GM23338 (cell line): Measurements from ENCODE around the gene FSHB. TPM values are rescaled to one million over a fixed set of nuclear protein-coding genes. Genes with fewer than 3 reads are reported as not detected.

ENCODE experiments used
- ATAC-seq: fragments of 200-7000 bp; cut with Tn5 transposase; 3 replicates; pipeline ENCODE4 v1.9.1; 2020
- DNase-seq: peaks from one replicate; pipeline ENCODE4 v3.0.0-alpha.2; 2015; ENCODE audit warnings: low spot score
- H2AFZ ChIP-seq: fragments of 200-600 bp; sonication (generic); 2 replicates; pipeline ENCODE4 v1.8.0; 2016; ENCODE audit warnings: antibody characterized with exemption, mild to moderate bottlenecking, moderate library complexity
- H3F3A ChIP-seq: fragments of 200-600 bp; sonication (generic); replicated peaks from 2 replicates; pipeline ENCODE4 v1.8.0; 2017; ENCODE audit warnings: antibody characterized with exemption, mixed run types, low read depth
- H3K27ac ChIP-seq: fragments of 200-600 bp; sonication (generic); 2 replicates; pipeline ENCODE4 v1.6.1; 2016; ENCODE audit warnings: low read depth
- H3K27me3 ChIP-seq: fragments of 200-600 bp; sonication (generic); 2 replicates; pipeline ENCODE4 v1.8.0; 2016; ENCODE audit warnings: mild to moderate bottlenecking, mixed run types, moderate library complexity; ENCODE audit not compliant: insufficient read depth
- H3K36me3 ChIP-seq: fragments of 200-600 bp; sonication (generic); 2 replicates; pipeline ENCODE4 v1.8.0; 2016; ENCODE audit warnings: mild to moderate bottlenecking; ENCODE audit not compliant: insufficient read depth
- H3K4me1 ChIP-seq: fragments of 200-600 bp; sonication (generic); 2 replicates; pipeline ENCODE4 v1.8.0; 2016; ENCODE audit warnings: mild to moderate bottlenecking, moderate library complexity; ENCODE audit not compliant: insufficient read depth
- H3K4me2 ChIP-seq: fragments of 200-600 bp; sonication (generic); 2 replicates; pipeline ENCODE4 v1.7.1; 2017; ENCODE audit warnings: mixed run types
- H3K4me3 ChIP-seq: fragments of 200-600 bp; sonication (generic); 2 replicates; pipeline ENCODE4 v1.6.1; 2016; ENCODE audit warnings: mixed run types
- H3K79me2 ChIP-seq: fragments of 200-600 bp; sonication (generic); replicated peaks from 2 replicates; pipeline ENCODE4 v1.8.0; 2017; ENCODE audit warnings: mild to moderate bottlenecking; ENCODE audit not compliant: insufficient read depth
- H3K9me2 ChIP-seq: fragments of 200-600 bp; sonication (generic); 2 replicates; pipeline ENCODE4 v1.8.0; 2017; ENCODE audit not compliant: insufficient read depth
- H4K20me1 ChIP-seq: fragments of 200-600 bp; sonication (generic); replicated peaks from 2 replicates; pipeline ENCODE4 v1.8.0; 2017; ENCODE audit warnings: mild to moderate bottlenecking; ENCODE audit not compliant: insufficient read depth
- H3K27ac Mint-ChIP-seq: 2 replicates; pipeline ENCODE4 v1.8.0; 2020; ENCODE audit warnings: inconsistent platforms, mild to moderate bottlenecking, moderate library complexity, mixed read lengths
- H3K27me3 Mint-ChIP-seq: 3 replicates; pipeline ENCODE4 v1.8.0; 2022; ENCODE audit warnings: low read depth, mild to moderate bottlenecking, moderate library complexity, mixed read lengths, inconsistent platforms; ENCODE audit not compliant: insufficient read depth, poor library complexity
- H3K36me3 Mint-ChIP-seq: 3 replicates; pipeline ENCODE4 v1.8.0; 2021; ENCODE audit warnings: low read depth, mild to moderate bottlenecking, inconsistent platforms, moderate library complexity, mixed read lengths
- H3K4me1 Mint-ChIP-seq: 3 replicates; pipeline ENCODE4 v1.8.0; 2020; ENCODE audit warnings: mild to moderate bottlenecking, inconsistent platforms, mixed read lengths
- H3K4me3 Mint-ChIP-seq: 3 replicates; pipeline ENCODE4 v1.8.0; 2021; ENCODE audit warnings: moderate library complexity, mild to moderate bottlenecking, inconsistent platforms, mixed read lengths
- H3K9me3 Mint-ChIP-seq: 3 replicates; pipeline ENCODE4 v1.8.0; 2020; ENCODE audit warnings: moderate library complexity, mild to moderate bottlenecking, inconsistent platforms, mixed read lengths
- CREB1 ChIP-seq: fragments of 250-450 bp; sonication (Bioruptor Pico); IDR thresholded peaks from 2 replicates; pipeline ENCODE4 v1.5.0; 2020; ENCODE audit warnings: low read depth, mild to moderate bottlenecking, moderate library complexity
- CTCF ChIP-seq, 2 experiments: fragments of 200-600 bp in 1 of 2; sonication (generic) in 1 of 2; conservative IDR thresholded peaks; 2 replicates each; pipeline versions ENCODE4 v1.5.1 to v1.6.1; 2016 to 2017; ENCODE audit warnings: antibody characterized with exemption in 2 of 2, low read depth in 2 of 2, mild to moderate bottlenecking in 2 of 2, moderate library complexity in 1 of 2
- EZH2 ChIP-seq: fragments of 200-600 bp; sonication (generic); IDR thresholded peaks from one replicate; pipeline ENCODE4 v1.8.0; 2017; ENCODE audit warnings: antibody characterized with exemption, mild to moderate bottlenecking, low read depth; ENCODE audit not compliant: unreplicated experiment
- EZH2phosphoT487 ChIP-seq: fragments of 200-600 bp; sonication (generic); IDR thresholded peaks from one replicate; pipeline ENCODE4 v1.8.1; 2018; ENCODE audit warnings: antibody characterized with exemption; ENCODE audit not compliant: unreplicated experiment
- JUNB ChIP-seq: IDR thresholded peaks from one replicate; pipeline ENCODE4 v1.6.1; 2016; ENCODE audit warnings: antibody characterized with exemption; ENCODE audit not compliant: unreplicated experiment
- NANOG ChIP-seq: IDR thresholded peaks from 2 replicates; pipeline ENCODE4 v1.6.1; 2016; ENCODE audit warnings: antibody characterized with exemption, borderline replicate concordance
- REST ChIP-seq: IDR thresholded peaks from one replicate; pipeline ENCODE4 v1.6.1; 2018; ENCODE audit warnings: antibody characterized with exemption; ENCODE audit not compliant: unreplicated experiment
- STAT1 ChIP-seq: IDR thresholded peaks from one replicate; pipeline ENCODE4 v1.6.1; 2016; ENCODE audit warnings: antibody characterized with exemption; ENCODE audit not compliant: unreplicated experiment
- ZNF114 ChIP-seq: fragments of 250-450 bp; sonication (Bioruptor Pico); IDR thresholded peaks from 2 replicates; pipeline ENCODE4 v1.5.0; 2020; ENCODE audit warnings: mild to moderate bottlenecking, moderate library complexity
- ZNF462 ChIP-seq: fragments of 250-450 bp; sonication (Bioruptor Pico); IDR thresholded peaks from 2 replicates; pipeline ENCODE4 v1.5.0; 2020; ENCODE audit warnings: mild to moderate bottlenecking, moderate library complexity
- polyA plus RNA-seq: library from polyadenylated mRNA; unstranded; fragments of >200 nt; fragmentation: Nextera tagmentation; extraction: Ambion mirVana; gene quantifications from 2 replicates; pipeline ENCODE4 v1.2.1, GENCODE V29; 2016
- total RNA-seq: library from RNA; depleted of rRNA; stranded (reverse); fragments of >200 nt; shearing (Covaris generic); gene quantifications from 2 replicates; pipeline ENCODE4 v1.2.3, GENCODE V29; 2014

Gene FSHB
- total and polyA plus RNA-seq, 2 experiments from 2014 or later, result not detected

GRCh38 chr11:30270671-30271070 lies 39.9 kb downstream of the FSHB start:
- Histone ChIP-seq H3K9me2 (no peaks in the 10 kb centered on the region), H3K36me3 (no peaks in the 10 kb centered on the region), H2AFZ (no peak overlapping the region), H3K27me3 (no peaks in the 10 kb centered on the region), H4K20me1 (no peaks in the 10 kb centered on the region), H3K27ac (no peak overlapping the region), H3K4me3 (no peak overlapping the region), H3K4me1 (no peaks in the 10 kb centered on the region), H3F3A (no peaks in the 10 kb centered on the region), H3K79me2 (no peaks in the 10 kb centered on the region), H3K4me2 (no peak overlapping the region)
- Mint-ChIP-seq H3K27me3 (peaks cover 2% of the 10 kb centered on the region), H3K9me3 (peaks cover 24% of the 10 kb centered on the region), H3K4me3 (no peak overlapping the region), H3K27ac (no peak overlapping the region), H3K36me3 (peaks cover 14% of the 10 kb centered on the region), H3K4me1 (no peaks in the 10 kb centered on the region)
- ATAC-seq, result no peak
- TF ChIP-seq CREB1, result no peak
- no peak for TF ChIP-seq EZH2
- DNase-seq, result no peak

- no peak overlapping the region for H2AFZ ChIP-seq
- Mint-ChIP-seq H3K9me3 (no peaks in the 10 kb centered on the region), H3K27ac (no peak overlapping the region), H3K4me3 (no peak overlapping the region), H3K36me3 (no peaks in the 10 kb centered on the region), H3K27me3 (no peaks in the 10 kb centered on the region), H3K4me1 (no peaks in the 10 kb centered on the region)
- H3K27ac ChIP-seq, result no peak overlapping the region
- H3F3A ChIP-seq, result no peaks in the 10 kb centered on the region
- DNase-seq (no peak), ATAC-seq (no peak)
- no peaks in the 10 kb centered on the region for H3K4me1 ChIP-seq
- H3K4me3 ChIP-seq, result no peak overlapping the region
- H3K27me3 ChIP-seq, result no peaks in the 10 kb centered on the region
- no peaks in the 10 kb centered on the region for H3K36me3 ChIP-seq
- no peak overlapping the region for H3K4me2 ChIP-seq
- no peaks in the 10 kb centered on the region for H3K79me2 ChIP-seq
- H3K9me2 ChIP-seq, result 0 out of 2 replicates have a peak, but pooled peaks cover 2% of the 10 kb centered on the region
- H4K20me1 ChIP-seq, result no peaks in the 10 kb centered on the region
- no peak for TF ChIP-seq CTCF (conservative IDR thresholded peaks at IDR 0.05; ENCODE audit: low read depth in 2 of 2)
- TF ChIP-seq ZNF114 (CRISPR knock-in tag), result no peak
- no peak for TF ChIP-seq REST
- TF ChIP-seq JUNB, result no peak
- TF ChIP-seq STAT1, result no peak
- no peak for TF ChIP-seq ZNF462 (CRISPR knock-in tag)
- no peak for TF ChIP-seq NANOG
- TF ChIP-seq EZH2phosphoT487, result no peak
Observed at GRCh38 chr11:30277176-30277575, 46.4 kb downstream of the FSHB start.
